ENCODE results near the gene CACNA1D. TPM values are rescaled to one million over a fixed set of nuclear protein-coding genes. Genes with fewer than 3 reads are reported as not detected.

The CACNA1D gene
- total RNA-seq, 1 experiment from 2014 or later: not detected

GRCh38 chr3:53792866-53793265 is 298.5 kb downstream of the CACNA1D start:
- H3K27me3 ChIP-seq (replicated peaks; ENCODE audit: insufficient read depth, low read depth, low read length, poor library complexity): no peaks in the 10 kb centered on the region
- ChIA-PET CTCF (no interaction called here), POLR2A (ENCODE audit: low non-redundant PET) (no interaction called here)
- no peaks in the 10 kb centered on the region for H3K36me3 ChIP-seq (ENCODE audit: insufficient read depth, low read length, poor library complexity, severe bottlenecking)
- no peak for DNase-seq (ENCODE audit: low spot score)
- H3K4me3 ChIP-seq (ENCODE audit: low read depth, low read length, poor library complexity, severe bottlenecking): no peak overlapping the region
- H3K27ac ChIP-seq (ENCODE audit: low read depth, low read length, poor library complexity, severe bottlenecking): no peak overlapping the region
- no peaks in the 10 kb centered on the region for H3K9me3 ChIP-seq (ENCODE audit: low read depth, low read length, poor library complexity, severe bottlenecking)
- H3K4me1 ChIP-seq (ENCODE audit: insufficient read depth, low read length, poor library complexity, severe bottlenecking): no peaks in the 10 kb centered on the region
- BruUV-seq (replicated peaks): no TSS peak
- intact Hi-C loops (cut with micrococcal nuclease; ENCODE audit: unreplicated experiment): no loop called here
- TF ChIP-seq EZH2 (IDR thresholded peaks at IDR 0.05; ENCODE audit: borderline replicate concordance, low read depth, low read length, poor library complexity, severe bottlenecking): no peak
- TF ChIP-seq CTCF (conservative IDR thresholded peaks at IDR 0.05; ENCODE audit: low read depth, low read length): no peak

GRCh38 chr3:53794597-53794996 is 300.2 kb downstream of the CACNA1D start:
- H3K27ac ChIP-seq (ENCODE audit: low read depth, low read length, poor library complexity, severe bottlenecking): no peak overlapping the region
- H3K36me3 ChIP-seq (ENCODE audit: insufficient read depth, low read length, poor library complexity, severe bottlenecking): no peaks in the 10 kb centered on the region
- no peaks in the 10 kb centered on the region for H3K4me1 ChIP-seq (ENCODE audit: insufficient read depth, low read length, poor library complexity, severe bottlenecking)
- BruUV-seq (replicated peaks): no TSS peak
- H3K9me3 ChIP-seq (ENCODE audit: low read depth, low read length, poor library complexity, severe bottlenecking): no peaks in the 10 kb centered on the region
- CTCF ChIA-PET: no interaction called here
- intact Hi-C loops (cut with micrococcal nuclease; ENCODE audit: unreplicated experiment): no loop called here
- H3K4me3 ChIP-seq (ENCODE audit: low read depth, low read length, poor library complexity, severe bottlenecking): no peak overlapping the region
- TF ChIP-seq CTCF (conservative IDR thresholded peaks at IDR 0.05; ENCODE audit: low read depth, low read length): no peak
- TF ChIP-seq EZH2 (IDR thresholded peaks at IDR 0.05; ENCODE audit: borderline replicate concordance, low read depth, low read length, poor library complexity, severe bottlenecking): no peak
- no peak for DNase-seq (ENCODE audit: low spot score)
- no peaks in the 10 kb centered on the region for H3K27me3 ChIP-seq (replicated peaks; ENCODE audit: insufficient read depth, low read depth, low read length, poor library complexity)
- POLR2A ChIA-PET (ENCODE audit: low non-redundant PET): no interaction called here

GRCh38 chr3:53795176-53795575 is 300.8 kb downstream of the CACNA1D start:
- Histone ChIP-seq H3K9me3 (ENCODE audit: low read depth, low read length, poor library complexity, severe bottlenecking) (no peaks in the 10 kb centered on the region), H3K27ac (ENCODE audit: low read depth, low read length, poor library complexity, severe bottlenecking) (no peak overlapping the region), H3K4me3 (ENCODE audit: low read depth, low read length, poor library complexity, severe bottlenecking) (no peak overlapping the region), H3K36me3 (ENCODE audit: insufficient read depth, low read length, poor library complexity, severe bottlenecking) (no peaks in the 10 kb centered on the region), H3K27me3 (replicated peaks; ENCODE audit: insufficient read depth, low read depth, low read length, poor library complexity) (no peaks in the 10 kb centered on the region), H3K4me1 (ENCODE audit: insufficient read depth, low read length, poor library complexity, severe bottlenecking) (no peaks in the 10 kb centered on the region)
- DNase-seq (ENCODE audit: low spot score): no peak
- CTCF ChIA-PET: no interaction called here
- BruUV-seq (replicated peaks): no TSS peak
- TF ChIP-seq CTCF (conservative IDR thresholded peaks at IDR 0.05; ENCODE audit: low read depth, low read length) (no peak), EZH2 (IDR thresholded peaks at IDR 0.05; ENCODE audit: borderline replicate concordance, low read depth, low read length, poor library complexity, severe bottlenecking) (no peak)
- POLR2A ChIA-PET (ENCODE audit: low non-redundant PET): no interaction called here
- intact Hi-C loops (cut with micrococcal nuclease; ENCODE audit: unreplicated experiment): no loop called here

Measured in A673 (cell line).